Neural cell (in vitro differentiated cells): ENCODE data around the gene PDPK1. TPM values are rescaled to one million over a fixed set of nuclear protein-coding genes. Genes with fewer than 3 reads are reported as not detected.
A peak's percentile ranks its signal among the peaks of the same experiment; 100 is the strongest.

Experiments
- H2AFZ ChIP-seq: fragments of 200-600, 300-800 bp; sonication (generic), shearing (Covaris generic); 2 replicates; pipeline ENCODE4 v1.6.0; 2014; ENCODE audit warnings: low read depth, mild to moderate bottlenecking, antibody characterized with exemption, low read length, moderate library complexity
- H3F3A ChIP-seq: fragments of 200-600 bp; shearing (Covaris generic); 2 replicates; pipeline ENCODE4 v1.6.1; 2016; ENCODE audit warnings: mild to moderate bottlenecking, moderate library complexity, mixed read lengths, antibody characterized with exemption, low read length; ENCODE audit not compliant: insufficient read depth, poor library complexity, severe bottlenecking
- H3K27ac ChIP-seq: fragments of 200-600, 300-800 bp; sonication (generic), shearing (Covaris generic); 2 replicates; pipeline ENCODE4 v1.5.1; 2014; ENCODE audit warnings: mild to moderate bottlenecking, low read length, moderate library complexity
- H3K27me3 ChIP-seq: fragments of 300-800, 200-600 bp; sonication (generic), shearing (Covaris generic); 2 replicates; pipeline ENCODE4 v1.6.0; 2014; ENCODE audit warnings: mild to moderate bottlenecking, low read depth, low read length, moderate library complexity; ENCODE audit not compliant: insufficient read depth
- H3K36me3 ChIP-seq: fragments of 300-800, 200-600 bp; sonication (generic), shearing (Covaris generic); 2 replicates; pipeline ENCODE4 v1.5.1; 2014; ENCODE audit warnings: mild to moderate bottlenecking, antibody characterized with exemption, low read length, moderate library complexity; ENCODE audit not compliant: insufficient read depth
- H3K4me2 ChIP-seq: fragments of 300-800, 200-600 bp; sonication (generic), shearing (Covaris generic); 2 replicates; pipeline ENCODE4 v1.6.0; 2014; ENCODE audit warnings: mild to moderate bottlenecking, low read length
- H3K4me3 ChIP-seq: fragments of 300-800, 200-600 bp; sonication (generic), shearing (Covaris generic); 2 replicates; pipeline ENCODE4 v1.5.1; 2014; ENCODE audit warnings: mild to moderate bottlenecking, low read length, moderate library complexity
- H3K79me2 ChIP-seq: fragments of 200-600 bp; shearing (Covaris generic); replicated peaks from 2 replicates; pipeline ENCODE4 v1.6.0; 2014; ENCODE audit warnings: mild to moderate bottlenecking, low read length, moderate library complexity; ENCODE audit not compliant: insufficient read depth
- H3K9ac ChIP-seq: fragments of 300-800, 200-600 bp; sonication (generic), shearing (Covaris generic); 2 replicates; pipeline ENCODE4 v1.6.1; 2016; ENCODE audit warnings: mild to moderate bottlenecking, low read length, mixed read lengths
- H3K9me2 ChIP-seq: fragments of 200-600 bp; shearing (Covaris generic); 2 replicates; pipeline ENCODE4 v1.6.1; 2016; ENCODE audit warnings: mild to moderate bottlenecking, low read length, mixed read lengths; ENCODE audit not compliant: insufficient read depth
- H3K9me3 ChIP-seq: fragments of 200-600, 300-800 bp; sonication (generic), shearing (Covaris generic); 2 replicates; pipeline ENCODE4 v1.6.1; 2016; ENCODE audit warnings: mild to moderate bottlenecking, mixed run types, low read length, moderate library complexity, mixed read lengths
- H4K20me1 ChIP-seq: fragments of 200-600 bp; shearing (Covaris generic); 2 replicates; pipeline ENCODE4 v1.6.1; 2016; ENCODE audit warnings: mild to moderate bottlenecking, mixed run types; ENCODE audit not compliant: insufficient read depth
- EP300 ChIP-seq: fragments of 450-650 bp; conservative IDR thresholded peaks from 2 replicates; pipeline ENCODE4 v1.6.1; 2014; ENCODE audit warnings: antibody characterized with exemption, mild to moderate bottlenecking, moderate library complexity; ENCODE audit not compliant: poor library complexity, severe bottlenecking
- MXI1 ChIP-seq: fragments of 450-650 bp; conservative IDR thresholded peaks from 2 replicates; pipeline ENCODE4 v1.6.1; 2014; ENCODE audit warnings: antibody characterized with exemption, mild to moderate bottlenecking; ENCODE audit not compliant: poor library complexity, severe bottlenecking
- POLR2AphosphoS5 ChIP-seq: IDR thresholded peaks from 2 replicates; pipeline ENCODE4 v1.6.1; 2012
- RAD21 ChIP-seq: fragments of 450-650 bp; conservative IDR thresholded peaks from 2 replicates; pipeline ENCODE4 v1.6.1; 2014; ENCODE audit warnings: antibody characterized with exemption, mild to moderate bottlenecking, moderate library complexity
- TAF1 ChIP-seq: IDR thresholded peaks from 2 replicates; pipeline ENCODE4 v1.6.1; 2012; ENCODE audit warnings: low read depth
- polyA minus RNA-seq: library from RNA; depleted of rRNA, polyadenylated mRNA; stranded (reverse); fragments of >200 nt; gene quantifications from 2 replicates; pipeline ENCODE4 v1.2.3, GENCODE V29; 2014
- polyA plus RNA-seq: library from polyadenylated mRNA; depleted of rRNA; stranded (reverse); fragments of >200 nt; gene quantifications from 2 replicates; pipeline ENCODE4 v1.2.3, GENCODE V29; 2014
- TF ChIP-seq, protein P1 (sequence below): fragments of 450-650 bp; IDR thresholded peaks from 2 replicates; pipeline ENCODE4 v1.5.1; 2014; ENCODE audit warnings: antibody characterized with exemption, mild to moderate bottlenecking, moderate library complexity; ENCODE audit not compliant: poor library complexity, severe bottlenecking
- TF ChIP-seq, protein P2 (sequence below): IDR thresholded peaks from 2 replicates; pipeline ENCODE4 v1.6.1; 2012; ENCODE audit warnings: borderline replicate concordance

PDPK1 gene
- 18.6 and 20.1 TPM in 2 replicates for polyA plus RNA-seq
- 36.8 and 45.3 TPM in 2 replicates for polyA minus RNA-seq

DNA sequence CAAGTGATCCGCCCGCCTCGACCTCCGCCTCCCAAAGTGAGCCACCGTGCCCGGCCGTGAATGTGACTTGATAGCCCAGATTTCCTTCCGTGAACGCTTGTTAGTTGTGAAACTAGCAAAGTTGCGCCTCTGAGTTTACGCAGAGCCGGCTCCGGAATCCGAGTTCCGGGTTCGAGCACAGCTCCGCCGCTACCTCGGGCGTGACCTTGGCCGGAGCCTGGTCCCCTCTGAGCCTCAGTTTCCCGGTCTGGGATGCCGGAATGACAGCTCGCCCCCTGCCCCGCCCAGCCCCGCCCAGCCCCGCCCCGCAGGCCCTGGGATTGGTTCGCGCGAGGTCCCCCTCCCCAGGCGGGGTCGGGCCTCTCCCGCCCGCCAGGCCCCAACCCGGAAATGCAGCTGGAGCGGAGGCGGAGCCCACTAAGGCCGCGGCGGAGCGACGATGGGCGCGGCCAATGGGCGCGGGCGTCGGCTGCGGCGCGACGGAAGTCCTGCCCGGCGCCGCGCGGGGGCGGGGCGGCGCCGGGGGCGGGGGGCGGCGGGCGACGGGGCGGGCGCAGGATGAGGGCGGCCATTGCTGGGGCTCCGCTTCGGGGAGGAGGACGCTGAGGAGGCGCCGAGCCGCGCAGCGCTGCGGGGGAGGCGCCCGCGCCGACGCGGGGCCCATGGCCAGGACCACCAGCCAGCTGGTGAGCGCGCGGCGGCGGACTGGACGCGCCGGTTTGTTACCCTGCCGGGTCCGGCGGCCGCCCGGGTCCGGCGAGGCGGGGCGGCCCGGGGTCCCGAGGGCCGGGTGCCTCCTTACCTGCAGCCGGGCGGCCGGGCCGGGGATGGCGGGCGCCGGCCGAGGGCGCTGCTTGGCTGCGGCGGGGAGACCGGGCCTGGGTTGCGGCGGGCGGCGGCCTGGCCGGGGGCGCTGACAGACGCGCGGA, at the start of gene PDPK1:
PDPK1 (plus strand) TSS at position 571 of the 929 bp plus-strand sequence; CDS start at position 663, 92 bp downstream.
- H2AFZ ChIP-seq, result no peak within 1 kb of the TSS
- TF ChIP-seq, protein P1, sequence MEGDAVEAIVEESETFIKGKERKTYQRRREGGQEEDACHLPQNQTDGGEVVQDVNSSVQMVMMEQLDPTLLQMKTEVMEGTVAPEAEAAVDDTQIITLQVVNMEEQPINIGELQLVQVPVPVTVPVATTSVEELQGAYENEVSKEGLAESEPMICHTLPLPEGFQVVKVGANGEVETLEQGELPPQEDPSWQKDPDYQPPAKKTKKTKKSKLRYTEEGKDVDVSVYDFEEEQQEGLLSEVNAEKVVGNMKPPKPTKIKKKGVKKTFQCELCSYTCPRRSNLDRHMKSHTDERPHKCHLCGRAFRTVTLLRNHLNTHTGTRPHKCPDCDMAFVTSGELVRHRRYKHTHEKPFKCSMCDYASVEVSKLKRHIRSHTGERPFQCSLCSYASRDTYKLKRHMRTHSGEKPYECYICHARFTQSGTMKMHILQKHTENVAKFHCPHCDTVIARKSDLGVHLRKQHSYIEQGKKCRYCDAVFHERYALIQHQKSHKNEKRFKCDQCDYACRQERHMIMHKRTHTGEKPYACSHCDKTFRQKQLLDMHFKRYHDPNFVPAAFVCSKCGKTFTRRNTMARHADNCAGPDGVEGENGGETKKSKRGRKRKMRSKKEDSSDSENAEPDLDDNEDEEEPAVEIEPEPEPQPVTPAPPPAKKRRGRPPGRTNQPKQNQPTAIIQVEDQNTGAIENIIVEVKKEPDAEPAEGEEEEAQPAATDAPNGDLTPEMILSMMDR, result no peak
- peak; percentile 62 for TF ChIP-seq POLR2AphosphoS5
- TF ChIP-seq MXI1, result peak; percentile 20

DNA sequence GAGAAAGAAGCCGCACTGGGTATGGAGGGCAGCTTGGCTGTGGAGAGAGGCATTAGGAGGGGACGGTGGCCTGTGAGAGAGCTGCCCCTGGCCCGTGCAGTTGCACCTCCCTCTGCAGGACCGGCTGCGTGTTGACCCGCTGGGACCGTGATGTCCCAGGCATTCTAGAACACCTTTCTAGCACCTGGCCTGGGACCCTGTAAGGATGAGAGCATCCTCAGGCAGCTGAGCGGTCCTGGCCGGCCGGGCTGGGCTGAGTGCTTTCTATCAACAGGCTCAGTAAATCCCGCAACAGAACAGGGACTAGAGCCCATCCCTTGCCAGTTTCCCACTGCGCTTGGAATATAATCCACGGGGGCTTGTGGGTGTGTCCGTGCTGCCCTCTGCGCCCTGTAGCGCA, 48.2 kb upstream of the PDPK1 start:
- TF ChIP-seq, protein P2, sequence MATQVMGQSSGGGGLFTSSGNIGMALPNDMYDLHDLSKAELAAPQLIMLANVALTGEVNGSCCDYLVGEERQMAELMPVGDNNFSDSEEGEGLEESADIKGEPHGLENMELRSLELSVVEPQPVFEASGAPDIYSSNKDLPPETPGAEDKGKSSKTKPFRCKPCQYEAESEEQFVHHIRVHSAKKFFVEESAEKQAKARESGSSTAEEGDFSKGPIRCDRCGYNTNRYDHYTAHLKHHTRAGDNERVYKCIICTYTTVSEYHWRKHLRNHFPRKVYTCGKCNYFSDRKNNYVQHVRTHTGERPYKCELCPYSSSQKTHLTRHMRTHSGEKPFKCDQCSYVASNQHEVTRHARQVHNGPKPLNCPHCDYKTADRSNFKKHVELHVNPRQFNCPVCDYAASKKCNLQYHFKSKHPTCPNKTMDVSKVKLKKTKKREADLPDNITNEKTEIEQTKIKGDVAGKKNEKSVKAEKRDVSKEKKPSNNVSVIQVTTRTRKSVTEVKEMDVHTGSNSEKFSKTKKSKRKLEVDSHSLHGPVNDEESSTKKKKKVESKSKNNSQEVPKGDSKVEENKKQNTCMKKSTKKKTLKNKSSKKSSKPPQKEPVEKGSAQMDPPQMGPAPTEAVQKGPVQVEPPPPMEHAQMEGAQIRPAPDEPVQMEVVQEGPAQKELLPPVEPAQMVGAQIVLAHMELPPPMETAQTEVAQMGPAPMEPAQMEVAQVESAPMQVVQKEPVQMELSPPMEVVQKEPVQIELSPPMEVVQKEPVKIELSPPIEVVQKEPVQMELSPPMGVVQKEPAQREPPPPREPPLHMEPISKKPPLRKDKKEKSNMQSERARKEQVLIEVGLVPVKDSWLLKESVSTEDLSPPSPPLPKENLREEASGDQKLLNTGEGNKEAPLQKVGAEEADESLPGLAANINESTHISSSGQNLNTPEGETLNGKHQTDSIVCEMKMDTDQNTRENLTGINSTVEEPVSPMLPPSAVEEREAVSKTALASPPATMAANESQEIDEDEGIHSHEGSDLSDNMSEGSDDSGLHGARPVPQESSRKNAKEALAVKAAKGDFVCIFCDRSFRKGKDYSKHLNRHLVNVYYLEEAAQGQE, result no peak
- TF ChIP-seq RAD21 (no peak), TAF1 (no peak), EP300 (no peak)
- Histone ChIP-seq H3K4me3 (no peak overlapping the region), H3K9me2 (no peaks in the 10 kb centered on the region), H2AFZ (no peak overlapping the region), H3K4me2 (no peak overlapping the region), H3K9ac (no peak overlapping the region), H4K20me1 (no peaks in the 10 kb centered on the region), H3K27ac (no peak overlapping the region), H3K79me2 (no peaks in the 10 kb centered on the region), H3K9me3 (no peaks in the 10 kb centered on the region), H3K36me3 (no peaks in the 10 kb centered on the region), H3K27me3 (no peaks in the 10 kb centered on the region), H3F3A (no peaks in the 10 kb centered on the region)

More for the DNA sequence above, at the start of gene PDPK1:
- H3K27me3 ChIP-seq, result no peaks in the 10 kb centered on the region
- no peak within 1 kb of the TSS for H3K27ac ChIP-seq
- peak within 1 kb of the TSS; percentile 69 for H3K4me3 ChIP-seq
- no peaks in the 10 kb centered on the region for H3K9me3 ChIP-seq
- H3K36me3 ChIP-seq, result no peaks in the 10 kb centered on the region
- peaks cover 12% of the 10 kb centered on the region for H3K79me2 ChIP-seq
- H3K9ac ChIP-seq, result peak within 1 kb of the TSS; percentile 59
- no peaks in the 10 kb centered on the region for H3K9me2 ChIP-seq
- no peaks in the 10 kb centered on the region for H4K20me1 ChIP-seq
- no peaks in the 10 kb centered on the region for H3F3A ChIP-seq
- peak within 1 kb of the TSS; percentile 55 for H3K4me2 ChIP-seq
